ENCODE data around the gene CRISPLD2. TPM values are rescaled to one million over a fixed set of nuclear protein-coding genes. Genes with fewer than 3 reads are reported as not detected.
A peak's percentile ranks its signal among the peaks of the same experiment; 100 is the strongest.

The CRISPLD2 gene
- total RNA-seq, 1 donor: 40.2 TPM

- Histone ChIP-seq H3K79me2 (ENCODE audit: insufficient read depth, low read length) (no peaks in the 10 kb centered on the region), H3K27ac (ENCODE audit: low read depth, low read length) (no peak overlapping the region), H3K36me3 (ENCODE audit: insufficient read depth, low read length) (no peaks in the 10 kb centered on the region), H3K4me1 (ENCODE audit: insufficient read depth, low read length) (no peaks in the 10 kb centered on the region), H3K4me3 (ENCODE audit: insufficient read depth, low read length) (no peak overlapping the region), H4K20me1 (ENCODE audit: insufficient read depth, low read length) (no peaks in the 10 kb centered on the region), H2AFZ (ENCODE audit: low read length) (no peak overlapping the region), H3K27me3 (ENCODE audit: insufficient read depth, low read length) (no peaks in the 10 kb centered on the region), H3K9me3 (ENCODE audit: low read depth, low read length) (no peaks in the 10 kb centered on the region), H3K4me2 (ENCODE audit: insufficient read depth, low read length) (no peak overlapping the region)
- DNase-seq (ENCODE audit: insufficient read length, low spot score, missing footprints): peak; percentile 29
- no peak for TF ChIP-seq CTCF (IDR thresholded peaks at IDR 0.05; ENCODE audit: extremely low read depth, low read depth, low read length)
Observed at GRCh38 chr16:84888450-84888849, 68.7 kb downstream of the CRISPLD2 start.

GRCh38 chr16:84889066-84889465 lies 69.3 kb downstream of the CRISPLD2 start:
- Histone ChIP-seq H3K27me3 (ENCODE audit: insufficient read depth, low read length) (no peaks in the 10 kb centered on the region), H3K9me3 (ENCODE audit: low read depth, low read length) (no peaks in the 10 kb centered on the region), H3K27ac (ENCODE audit: low read depth, low read length) (peak overlapping the region; percentile 17), H3K4me3 (ENCODE audit: insufficient read depth, low read length) (no peak overlapping the region), H4K20me1 (ENCODE audit: insufficient read depth, low read length) (no peaks in the 10 kb centered on the region), H3K36me3 (ENCODE audit: insufficient read depth, low read length) (no peaks in the 10 kb centered on the region), H3K79me2 (ENCODE audit: insufficient read depth, low read length) (no peaks in the 10 kb centered on the region), H3K4me1 (ENCODE audit: insufficient read depth, low read length) (no peaks in the 10 kb centered on the region), H3K4me2 (ENCODE audit: insufficient read depth, low read length) (no peak overlapping the region), H2AFZ (ENCODE audit: low read length) (no peak overlapping the region)
- no peak for DNase-seq (ENCODE audit: insufficient read length, low spot score, missing footprints)
- no peak for TF ChIP-seq CTCF (IDR thresholded peaks at IDR 0.05; ENCODE audit: extremely low read depth, low read depth, low read length)

- Histone ChIP-seq H3K36me3 (ENCODE audit: insufficient read depth, low read length) (no peaks in the 10 kb centered on the region), H3K4me3 (ENCODE audit: insufficient read depth, low read length) (no peak overlapping the region), H2AFZ (ENCODE audit: low read length) (no peak overlapping the region), H3K27ac (ENCODE audit: low read depth, low read length) (no peak overlapping the region), H3K9me3 (ENCODE audit: low read depth, low read length) (no peaks in the 10 kb centered on the region), H3K4me2 (ENCODE audit: insufficient read depth, low read length) (no peak overlapping the region), H4K20me1 (ENCODE audit: insufficient read depth, low read length) (no peaks in the 10 kb centered on the region), H3K27me3 (ENCODE audit: insufficient read depth, low read length) (no peaks in the 10 kb centered on the region), H3K79me2 (ENCODE audit: insufficient read depth, low read length) (no peaks in the 10 kb centered on the region), H3K4me1 (ENCODE audit: insufficient read depth, low read length) (no peaks in the 10 kb centered on the region)
- DNase-seq (ENCODE audit: insufficient read length, low spot score, missing footprints): no peak
- no peak for TF ChIP-seq CTCF (IDR thresholded peaks at IDR 0.05; ENCODE audit: extremely low read depth, low read depth, low read length)
Observed at GRCh38 chr16:84890427-84890826, 70.6 kb downstream of the CRISPLD2 start.

- no peaks in the 10 kb centered on the region for H3K9me3 ChIP-seq (ENCODE audit: low read depth, low read length)
- no peak overlapping the region for H3K4me2 ChIP-seq (ENCODE audit: insufficient read depth, low read length)
- DNase-seq (ENCODE audit: insufficient read length, low spot score, missing footprints): no peak
- H3K79me2 ChIP-seq (ENCODE audit: insufficient read depth, low read length): no peaks in the 10 kb centered on the region
- no peaks in the 10 kb centered on the region for H3K27me3 ChIP-seq (ENCODE audit: insufficient read depth, low read length)
- no peak overlapping the region for H3K4me3 ChIP-seq (ENCODE audit: insufficient read depth, low read length)
- no peaks in the 10 kb centered on the region for H3K4me1 ChIP-seq (ENCODE audit: insufficient read depth, low read length)
- no peak overlapping the region for H3K27ac ChIP-seq (ENCODE audit: low read depth, low read length)
- H2AFZ ChIP-seq (ENCODE audit: low read length): no peak overlapping the region
- H3K36me3 ChIP-seq (ENCODE audit: insufficient read depth, low read length): no peaks in the 10 kb centered on the region
- H4K20me1 ChIP-seq (ENCODE audit: insufficient read depth, low read length): no peaks in the 10 kb centered on the region
- TF ChIP-seq CTCF (IDR thresholded peaks at IDR 0.05; ENCODE audit: extremely low read depth, low read depth, low read length): no peak
Observed at GRCh38 chr16:84891149-84891795, 71.5 kb downstream of the CRISPLD2 start.
